Esophagus (tissue), 2 donors: ENCODE measurements around the gene FOXJ2. TPM values are rescaled to one million over a fixed set of nuclear protein-coding genes. Genes with fewer than 3 reads are reported as not detected.
A peak's percentile ranks its signal among the peaks of the same experiment; 100 is the strongest.
"Not testable (repeated sequence)": the region's sequence is repeated elsewhere in the genome, so short reads cannot be mapped to it uniquely, and the experiment has no call there.

ENCODE experiments used
- H3K27ac ChIP-seq, 2 donors: one replicate each; pipeline ENCODE4 v1.5.1; 2013; ENCODE audit warnings: low read depth in 2 of 2, mild to moderate bottlenecking in 2 of 2, inconsistent platforms in 1 of 2, low read length in 1 of 2, moderate library complexity in 1 of 2
- H3K27me3 ChIP-seq, 2 donors: one replicate each; pipeline ENCODE4 v1.6.1; 2013; ENCODE audit warnings: low read length in 2 of 2, control low read depth in 1 of 2, mild to moderate bottlenecking in 1 of 2; ENCODE audit not compliant: insufficient read depth in 2 of 2, control insufficient read depth in 1 of 2
- H3K36me3 ChIP-seq, 2 donors: one replicate each; pipeline ENCODE4 v1.6.1; 2013; ENCODE audit warnings: low read length in 1 of 2; ENCODE audit not compliant: control insufficient read depth in 2 of 2, insufficient read depth in 2 of 2
- H3K4me1 ChIP-seq, 2 donors: one replicate each; pipeline ENCODE4 v1.6.1; 2013; ENCODE audit warnings: low read length in 1 of 2; ENCODE audit not compliant: control insufficient read depth in 2 of 2, insufficient read depth in 2 of 2
- H3K4me3 ChIP-seq, 2 donors: one replicate each; pipeline ENCODE4 v1.5.1; 2013; ENCODE audit warnings: low read length in 2 of 2, mild to moderate bottlenecking in 2 of 2, low read depth in 1 of 2, moderate library complexity in 1 of 2
- H3K9me3 ChIP-seq, 2 donors: one replicate each; pipeline ENCODE4 v1.6.1; 2013; ENCODE audit warnings: mild to moderate bottlenecking in 2 of 2, low read depth in 1 of 2, low read length in 1 of 2, moderate library complexity in 1 of 2; ENCODE audit not compliant: control insufficient read depth in 2 of 2, insufficient read depth in 1 of 2
- WGBS, 2 donors: extraction: QIAGEN DNeasy Blood & Tissue Kit; methylation state at CpG; one replicate each; pipeline ENCODE4 v1.1.7; 2013; 5-methylcytosine and 5-hydroxymethylcytosine counted together
- polyA plus RNA-seq, 2 donors: library from polyadenylated mRNA; stranded (reverse); fragments of 200-250 nt; gene quantifications; one replicate each; pipeline ENCODE4 v1.2.3, GENCODE V29; 2013
- donor health status: healthy with polysubstance abuse.
- donor health status: Bipolar disorder and iron deficiency.

The FOXJ2 gene
- polyA plus RNA-seq, 2 donors = 4.2 TPM

- H3K4me1 ChIP-seq, H3K27ac ChIP-seq, H3K27me3 ChIP-seq, H3K9me3 ChIP-seq, H3K4me3 ChIP-seq, H3K36me3 ChIP-seq: not testable (repeated sequence)
- 80 to 87% methylated on average over 3 of the region's 3 CpGs for WGBS, 2 donors
Observed at GRCh38 chr12:8000827-8001226, 31.7 kb upstream of the FOXJ2 start.

- whole genome bisulfite sequencing, 2 donors = 84 to 88% methylated on average over 4 of the region's 4 CpGs
- not testable (repeated sequence) for H3K36me3 ChIP-seq, H3K4me1 ChIP-seq, H3K4me3 ChIP-seq, H3K9me3 ChIP-seq, H3K27ac ChIP-seq, H3K27me3 ChIP-seq
Observed at GRCh38 chr12:8001496-8001895, 31.0 kb upstream of the FOXJ2 start.

- H3K4me1 ChIP-seq, H3K27ac ChIP-seq, H3K36me3 ChIP-seq, H3K9me3 ChIP-seq, H3K27me3 ChIP-seq, H3K4me3 ChIP-seq: not testable (repeated sequence)
- WGBS, 2 donors = 92 to 95% methylated on average over 4 of the region's 4 CpGs
Observed at GRCh38 chr12:8004897-8005296, 27.6 kb upstream of the FOXJ2 start.

GRCh38 chr12:8011331-8011730, 21.2 kb upstream of the FOXJ2 start:
- Histone ChIP-seq H3K4me3 (no peak overlapping the region), H3K27me3 (no peaks in the 10 kb centered on the region), H3K9me3 (no peaks in the 10 kb centered on the region), H3K27ac (no peak overlapping the region), H3K4me1 (no peaks in the 10 kb centered on the region), H3K36me3 (no peaks in the 10 kb centered on the region)
- 46 to 59% methylated on average over 7 of the region's 7 CpGs for WGBS, 2 donors

- 79 to 85% methylated on average over 7 of the region's 7 CpGs for WGBS, 2 donors
- no peak overlapping the region for H3K27ac ChIP-seq
- no peak overlapping the region for H3K4me3 ChIP-seq
- no peaks in the 10 kb centered on the region for H3K9me3 ChIP-seq
- H3K36me3 ChIP-seq = no peaks in the 10 kb centered on the region
- H3K27me3 ChIP-seq = peaks cover 0 to 2% of the 10 kb centered on the region in 2 donors
- H3K4me1 ChIP-seq = no peaks in the 10 kb centered on the region
Observed at GRCh38 chr12:8012651-8013309, 19.7 kb upstream of the FOXJ2 start.

- no peaks in the 10 kb centered on the region for H3K36me3 ChIP-seq
- H3K27me3 ChIP-seq = peaks cover 0 to 13% of the 10 kb centered on the region in 2 donors
- no peak overlapping the region for H3K4me3 ChIP-seq
- H3K9me3 ChIP-seq = no peaks in the 10 kb centered on the region
- no peak overlapping the region for H3K27ac ChIP-seq
- WGBS, 2 donors = 52 to 59% methylated on average over 18 of the region's 18 CpGs
- H3K4me1 ChIP-seq = peaks cover 4% of the 10 kb centered on the region in 2 donors
Observed at GRCh38 chr12:8014836-8015235, 17.7 kb upstream of the FOXJ2 start.

- not testable (repeated sequence) for H3K27ac ChIP-seq, H3K9me3 ChIP-seq, H3K4me1 ChIP-seq, H3K36me3 ChIP-seq
- peak overlapping the region in 1 of 2 donors; percentile 28 for H3K4me3 ChIP-seq
- 65 to 67% methylated on average over 16 of the region's 16 CpGs for WGBS, 2 donors
- peaks cover 0 to 13% of the 10 kb centered on the region in 2 donors for H3K27me3 ChIP-seq
Observed at GRCh38 chr12:8018213-8018612, 14.3 kb upstream of the FOXJ2 start.

- H3K4me1 ChIP-seq = peaks cover 4% of the 10 kb centered on the region in 2 donors
- no peaks in the 10 kb centered on the region for H3K36me3 ChIP-seq
- no peak overlapping the region for H3K27ac ChIP-seq
- H3K27me3 ChIP-seq = peaks cover 0 to 13% of the 10 kb centered on the region in 2 donors
- no peaks in the 10 kb centered on the region for H3K9me3 ChIP-seq
- 3 to 6% methylated on average over 58 of the region's 58 CpGs for WGBS, 2 donors
- peak overlapping the region; percentile 10 to 28 for H3K4me3 ChIP-seq
Observed at GRCh38 chr12:8018666-8019581, 13.6 kb upstream of the FOXJ2 start.

GRCh38 chr12:8026291-8026900, 6.1 kb upstream of the FOXJ2 start:
- WGBS, 2 donors = 0% methylated on average over 27 of the region's 27 CpGs
- no peaks in the 10 kb centered on the region for H3K36me3 ChIP-seq
- no peaks in the 10 kb centered on the region for H3K9me3 ChIP-seq
- peak overlapping the region; percentile 73 to 87 for H3K4me3 ChIP-seq
- no peaks in the 10 kb centered on the region for H3K4me1 ChIP-seq
- H3K27ac ChIP-seq = peak overlapping the region; percentile 100
- H3K27me3 ChIP-seq = no peaks in the 10 kb centered on the region
